Stomach smooth muscle (tissue), 2 donors: ENCODE data around the gene LCN6.
"Not testable (repeated sequence)": the region's sequence is repeated elsewhere in the genome, so short reads cannot be mapped to it uniquely, and the experiment has no call there.

Experiments used
- H3K27ac ChIP-seq: one replicate; pipeline ENCODE4 v1.7.0; 2013; ENCODE audit warnings: mild to moderate bottlenecking, low read length, inconsistent platforms
- H3K27me3 ChIP-seq, 2 donors: one replicate each; pipeline ENCODE4 v1.7.0; 2013; ENCODE audit warnings: low read length in 2 of 2; ENCODE audit not compliant: insufficient read depth in 2 of 2, control insufficient read depth in 1 of 2
- H3K36me3 ChIP-seq, 2 donors: one replicate each; pipeline ENCODE4 v1.7.0; 2013; ENCODE audit warnings: low read length in 2 of 2; ENCODE audit not compliant: control insufficient read depth in 2 of 2, insufficient read depth in 2 of 2
- H3K4me1 ChIP-seq: one replicate; pipeline ENCODE4 v1.7.0; 2013; ENCODE audit warnings: low read length; ENCODE audit not compliant: control insufficient read depth, insufficient read depth
- H3K4me3 ChIP-seq, 2 donors: one replicate each; pipeline ENCODE4 v1.7.0; 2013; ENCODE audit warnings: low read length in 2 of 2
- H3K9ac ChIP-seq, 2 donors: one replicate each; pipeline ENCODE4 v1.7.0; 2013; ENCODE audit warnings: low read length in 2 of 2, mild to moderate bottlenecking in 1 of 2
- H3K9me3 ChIP-seq, 2 donors: one replicate each; pipeline ENCODE4 v1.7.0; 2013; ENCODE audit warnings: low read length in 2 of 2; ENCODE audit not compliant: control insufficient read depth in 2 of 2
- donor health status: healthy.
- donor health status: Pancreatic carcinoma.

Gene LCN6

GRCh38 chr9:136789523-136789937 lies 41.2 kb upstream of the LCN6 start:
- Histone ChIP-seq H3K4me1 (peaks cover 21% of the 10 kb centered on the region), H3K27me3 (no peaks in the 10 kb centered on the region), H3K27ac (no peak overlapping the region), H3K4me3 (no peak overlapping the region), H3K9ac (no peak overlapping the region), H3K9me3 (no peaks in the 10 kb centered on the region), H3K36me3 (no peaks in the 10 kb centered on the region)

GRCh38 chr9:136788644-136789522 lies 40.6 kb upstream of the LCN6 start:
- H3K4me3 ChIP-seq, H3K9me3 ChIP-seq, H3K27ac ChIP-seq, H3K9ac ChIP-seq, H3K27me3 ChIP-seq, H3K36me3 ChIP-seq: not testable (repeated sequence)
- H3K4me1 ChIP-seq: peaks cover 21% of the 10 kb centered on the region

- Histone ChIP-seq H3K27me3 (no peaks in the 10 kb centered on the region), H3K27ac (no peak overlapping the region), H3K4me1 (peaks cover 19% of the 10 kb centered on the region), H3K4me3 (no peak overlapping the region), H3K9ac (no peak overlapping the region), H3K36me3 (no peaks in the 10 kb centered on the region), H3K9me3 (no peaks in the 10 kb centered on the region)
Observed at GRCh38 chr9:136787690-136788400, 39.5 kb upstream of the LCN6 start.

- H3K36me3 ChIP-seq, H3K9me3 ChIP-seq, H3K9ac ChIP-seq, H3K27ac ChIP-seq, H3K4me3 ChIP-seq, H3K27me3 ChIP-seq: not testable (repeated sequence)
- peaks cover 11% of the 10 kb centered on the region for H3K4me1 ChIP-seq
Observed at GRCh38 chr9:136786983-136787382, 38.7 kb upstream of the LCN6 start.

- H3K27ac ChIP-seq: no peak overlapping the region
Observed at GRCh38 chr9:136786451-136786850, 38.1 kb upstream of the LCN6 start.

GRCh38 chr9:136785565-136786355 lies 37.4 kb upstream of the LCN6 start:
- H3K27me3 ChIP-seq, H3K4me1 ChIP-seq, H3K36me3 ChIP-seq, H3K27ac ChIP-seq, H3K9ac ChIP-seq, H3K4me3 ChIP-seq, H3K9me3 ChIP-seq: not testable (repeated sequence)

More at GRCh38 chr9:136786451-136786850, 38.1 kb upstream of the LCN6 start:
- H3K36me3 ChIP-seq: no peaks in the 10 kb centered on the region
- no peaks in the 10 kb centered on the region for H3K27me3 ChIP-seq
- no peak overlapping the region for H3K4me3 ChIP-seq
- H3K9me3 ChIP-seq: no peaks in the 10 kb centered on the region
- H3K9ac ChIP-seq: no peak overlapping the region
- peaks cover 6% of the 10 kb centered on the region for H3K4me1 ChIP-seq

- Histone ChIP-seq H3K9ac (no peak overlapping the region), H3K36me3 (no peaks in the 10 kb centered on the region), H3K27me3 (no peaks in the 10 kb centered on the region), H3K27ac (no peak overlapping the region), H3K4me3 (no peak overlapping the region), H3K9me3 (no peaks in the 10 kb centered on the region), H3K4me1 (no peaks in the 10 kb centered on the region)
Observed at GRCh38 chr9:136784997-136785361, 36.7 kb upstream of the LCN6 start.

- no peak overlapping the region for H3K9ac ChIP-seq
- no peak overlapping the region for H3K27ac ChIP-seq
- no peaks in the 10 kb centered on the region for H3K9me3 ChIP-seq
- H3K4me3 ChIP-seq: no peak overlapping the region
- no peaks in the 10 kb centered on the region for H3K36me3 ChIP-seq
- H3K27me3 ChIP-seq: no peaks in the 10 kb centered on the region
- H3K4me1 ChIP-seq: no peaks in the 10 kb centered on the region
Observed at GRCh38 chr9:136784249-136784996, 36.1 kb upstream of the LCN6 start.

- Histone ChIP-seq H3K27me3 (peaks cover 2 to 4% of the 10 kb centered on the region in 2 donors), H3K4me3 (no peak overlapping the region), H3K27ac (no peak overlapping the region), H3K9ac (no peak overlapping the region), H3K9me3 (no peaks in the 10 kb centered on the region), H3K36me3 (no peaks in the 10 kb centered on the region), H3K4me1 (no peaks in the 10 kb centered on the region)
Observed at GRCh38 chr9:136782452-136782851, 34.1 kb upstream of the LCN6 start.

- Histone ChIP-seq H3K27ac (no peak overlapping the region), H3K9me3 (no peaks in the 10 kb centered on the region), H3K9ac (no peak overlapping the region), H3K27me3 (peaks cover 3 to 4% of the 10 kb centered on the region in 2 donors), H3K36me3 (no peaks in the 10 kb centered on the region), H3K4me1 (no peaks in the 10 kb centered on the region), H3K4me3 (no peak overlapping the region)
Observed at GRCh38 chr9:136779808-136780207, 31.5 kb upstream of the LCN6 start.
